CD8-positive, alpha-beta memory T cell (primary cell): ENCODE results near the gene HBA2. TPM values are rescaled to one million over a fixed set of nuclear protein-coding genes. Genes with fewer than 3 reads are reported as not detected.
"Not testable (repeated sequence)": the region's sequence is repeated elsewhere in the genome, so short reads cannot be mapped to it uniquely, and the experiment has no call there.

Experiments
- CTCF ChIA-PET: fragments of 350-600 bp; sonication (Branson Sonifier 250); formaldehyde crosslinking; loops from one replicate; lab custom pipeline; 2021; ENCODE audit warnings: antibody characterized with exemption; lab: Charles Lee
- POLR2A ChIA-PET: fragments of 350-600 bp; sonication (Branson Sonifier 250); formaldehyde crosslinking; loops from one replicate; lab custom pipeline; 2021; ENCODE audit warnings: antibody characterized with exemption; lab: Charles Lee
- DNase-seq, 5 donors: peaks; one replicate each; pipeline versions ENCODE4 v3.0.0 to v3.0.0-alpha.2; 2020 to 2022; ENCODE audit warnings: mixed read lengths in 1 of 5
- H3K27ac ChIP-seq: one replicate; pipeline ENCODE4 v1.7.0; 2013; ENCODE audit warnings: low read depth, mild to moderate bottlenecking, low read length, moderate library complexity
- H3K27me3 ChIP-seq: 2 replicates; pipeline ENCODE4 v1.7.0; 2013; ENCODE audit warnings: low read length, mild to moderate bottlenecking; ENCODE audit not compliant: insufficient read depth, poor library complexity, severe bottlenecking
- H3K36me3 ChIP-seq: 2 replicates; pipeline ENCODE4 v1.7.0; 2013; ENCODE audit warnings: mild to moderate bottlenecking, low read length, moderate library complexity; ENCODE audit not compliant: insufficient read depth
- H3K4me1 ChIP-seq: 2 replicates; pipeline ENCODE4 v1.7.0; 2013; ENCODE audit warnings: mild to moderate bottlenecking, low read length, moderate library complexity; ENCODE audit not compliant: insufficient read depth
- H3K4me3 ChIP-seq: 2 replicates; pipeline ENCODE4 v1.7.0; 2013; ENCODE audit warnings: mild to moderate bottlenecking, low read length
- H3K9me3 ChIP-seq: 2 replicates; pipeline ENCODE4 v1.7.0; 2013; ENCODE audit warnings: mild to moderate bottlenecking, low read length
- H3K27ac Mint-ChIP-seq, 8 donors: one replicate each; pipeline ENCODE4 v1.8.0; 2020 to 2021; ENCODE audit warnings: mixed read lengths in 8 of 8, mild to moderate bottlenecking in 6 of 8, inconsistent platforms in 3 of 8, moderate library complexity in 3 of 8
- H3K27me3 Mint-ChIP-seq, 2 donors: one replicate each; pipeline ENCODE4 v1.8.0; 2020 to 2021; ENCODE audit warnings: mixed read lengths in 2 of 2, mild to moderate bottlenecking in 1 of 2, moderate library complexity in 1 of 2
- H3K36me3 Mint-ChIP-seq, 3 donors: one replicate each; pipeline ENCODE4 v1.8.0; 2020 to 2021; ENCODE audit warnings: mixed read lengths in 3 of 3, inconsistent platforms in 1 of 3, mild to moderate bottlenecking in 1 of 3
- H3K4me1 Mint-ChIP-seq, 3 donors: one replicate each; pipeline ENCODE4 v1.8.0; 2020 to 2021; ENCODE audit warnings: mixed read lengths in 3 of 3, inconsistent platforms in 1 of 3, mild to moderate bottlenecking in 1 of 3
- H3K4me3 Mint-ChIP-seq, 7 donors: one replicate each; pipeline ENCODE4 v1.8.0; 2020 to 2021; ENCODE audit warnings: mixed read lengths in 7 of 7, mild to moderate bottlenecking in 6 of 7, moderate library complexity in 4 of 7, inconsistent platforms in 2 of 7
- H3K9me3 Mint-ChIP-seq, 5 donors: one replicate each; pipeline ENCODE4 v1.8.0; 2020 to 2022; ENCODE audit warnings: mixed read lengths in 5 of 5, mild to moderate bottlenecking in 3 of 5, moderate library complexity in 2 of 5, inconsistent platforms in 1 of 5
- polyA plus RNA-seq: library from polyadenylated mRNA; unstranded; fragments of 300-500 nt; fragmentation: Illumina TruSeq; gene quantifications from one replicate; pipeline ENCODE4 v1.2.3, GENCODE V29; 2021
- total RNA-seq, 2 experiments: library from RNA; stranded (reverse); gene quantifications; one replicate each; pipeline ENCODE4 v1.2.3, GENCODE V29; 2021

The HBA2 gene
- total and polyA plus RNA-seq, 3 experiments from 2014 or later: 5.8 TPM; not detected in 2

DNA sequence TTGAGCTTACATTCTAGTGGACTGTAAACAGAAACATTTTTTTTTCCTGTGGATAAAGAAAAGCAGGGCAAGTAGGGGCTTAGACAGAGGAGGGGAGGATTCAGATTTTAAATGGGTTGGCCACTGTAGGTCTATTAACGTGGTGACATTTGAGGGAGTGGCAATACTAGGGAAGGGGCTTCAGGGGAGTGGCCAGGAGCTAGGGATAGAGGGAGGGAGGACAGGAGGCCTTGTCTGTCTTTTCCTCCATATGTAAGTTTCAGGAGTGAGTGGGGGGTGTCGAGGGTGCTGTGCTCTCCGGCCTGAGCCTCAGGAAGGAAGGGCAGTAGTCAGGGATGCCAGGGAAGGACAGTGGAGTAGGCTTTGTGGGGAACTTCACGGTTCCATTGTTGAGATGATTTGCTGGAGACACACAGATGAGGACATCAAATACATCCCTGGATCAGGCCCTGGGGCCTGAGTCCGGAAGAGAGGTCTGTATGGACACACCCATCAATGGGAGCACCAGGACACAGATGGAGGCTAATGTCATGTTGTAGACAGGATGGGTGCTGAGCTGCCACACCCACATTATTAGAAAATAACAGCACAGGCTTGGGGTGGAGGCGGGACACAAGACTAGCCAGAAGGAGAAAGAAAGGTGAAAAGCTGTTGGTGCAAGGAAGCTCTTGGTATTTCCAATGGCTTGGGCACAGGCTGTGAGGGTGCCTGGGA is 13.4 kb upstream of the HBA2 start:
- Mint-ChIP-seq H3K36me3 (peaks cover 0 to 4% (median 0%) of the 10 kb centered on the region in 3 donors), H3K9me3 (no peaks in the 10 kb centered on the region), H3K4me1 (peaks cover 5 to 8% (median 7%) of the 10 kb centered on the region in 3 donors), H3K27me3 (peaks cover 29 to 44% of the 10 kb centered on the region in 2 donors), H3K27ac (peak overlapping the region in 2 of 8 donors; percentile 27 to 67), H3K4me3 (no peak overlapping the region)
- no peaks in the 10 kb centered on the region for H3K9me3 ChIP-seq
- CTCF ChIA-PET: interaction anchor here (1.2 kb wide), 1 partner anchor 42 kb away, joined by 3 read pairs; no protein-coding TSS in a partner anchor
- no peak overlapping the region for H3K4me3 ChIP-seq
- POLR2A ChIA-PET: interaction anchor here (0.6 kb wide), 1 partner anchor 66 kb away, joined by 5 read pairs; no protein-coding TSS in a partner anchor
- H3K27me3 ChIP-seq: peaks cover 9% of the 10 kb centered on the region
- H3K4me1 ChIP-seq: peaks cover 8% of the 10 kb centered on the region
- H3K27ac ChIP-seq: no peak overlapping the region
- no peak for DNase-seq
- no peaks in the 10 kb centered on the region for H3K36me3 ChIP-seq

GRCh38 chr16:160242-160641 is 12.4 kb upstream of the HBA2 start:
- H3K27me3 ChIP-seq, H3K36me3 ChIP-seq, CTCF ChIA-PET, POLR2A ChIA-PET, H3K4me3 Mint-ChIP-seq, H3K4me1 ChIP-seq, H3K4me1 Mint-ChIP-seq, H3K4me3 ChIP-seq, DNase-seq, H3K27ac Mint-ChIP-seq, H3K27ac ChIP-seq, H3K9me3 Mint-ChIP-seq, H3K36me3 Mint-ChIP-seq, H3K9me3 ChIP-seq: not testable (repeated sequence)
- H3K27me3 Mint-ChIP-seq: peaks cover 23 to 39% of the 10 kb centered on the region in 2 donors

- CTCF ChIA-PET: no interaction called here
- no peak overlapping the region for H3K27ac Mint-ChIP-seq
Observed at GRCh38 chr16:160691-161190, 11.9 kb upstream of the HBA2 start.

DNA sequence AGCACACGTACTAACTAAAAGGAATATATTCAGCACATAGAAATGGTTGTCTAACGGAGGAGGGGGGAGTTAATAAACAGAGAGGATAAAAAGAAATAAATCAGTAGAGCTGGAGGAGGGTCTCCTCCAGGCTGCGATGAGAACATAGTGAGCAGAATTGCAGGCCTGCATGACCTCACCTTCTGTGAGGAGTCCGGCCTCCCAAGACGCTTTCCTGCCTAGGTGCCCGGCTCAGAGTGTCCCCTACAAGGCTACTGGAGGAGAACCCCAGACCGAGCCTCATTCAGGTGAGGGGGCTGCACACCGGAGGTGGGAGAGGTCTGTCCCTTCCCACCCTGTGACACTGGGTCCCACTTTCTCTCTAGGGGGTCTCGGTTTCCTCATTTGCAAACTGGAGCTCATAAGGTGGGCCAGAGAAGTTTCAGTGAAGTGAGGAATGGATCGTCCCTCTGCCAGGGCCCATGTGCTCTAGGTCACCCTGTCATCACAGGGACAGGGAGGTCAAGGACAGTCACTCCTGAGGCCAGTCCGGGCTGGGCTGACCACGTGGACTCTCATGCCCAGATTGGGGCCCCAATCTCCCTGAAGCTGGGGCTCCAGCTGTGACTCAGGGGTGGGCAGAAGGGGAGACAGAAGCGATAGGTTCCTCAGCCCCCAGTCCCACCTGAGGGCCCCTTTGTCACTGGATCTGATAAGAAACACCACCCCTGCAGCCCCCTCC is 10.2 kb upstream of the HBA2 start:
- Mint-ChIP-seq H3K36me3 (no peaks in the 10 kb centered on the region), H3K27me3 (peaks cover 27 to 46% of the 10 kb centered on the region in 2 donors)

More at GRCh38 chr16:160691-161190, 11.9 kb upstream of the HBA2 start:
- Histone ChIP-seq H3K4me1 (peaks cover 8% of the 10 kb centered on the region), H3K27me3 (peaks cover 8% of the 10 kb centered on the region), H3K27ac (no peak overlapping the region), H3K36me3 (no peaks in the 10 kb centered on the region), H3K9me3 (no peaks in the 10 kb centered on the region), H3K4me3 (no peak overlapping the region)
- DNase-seq: no peak
- peaks cover 0 to 9% (median 5%) of the 10 kb centered on the region in 3 donors for H3K4me1 Mint-ChIP-seq
- POLR2A ChIA-PET: no interaction called here
- H3K4me3 Mint-ChIP-seq: no peak overlapping the region
- H3K36me3 Mint-ChIP-seq: no peaks in the 10 kb centered on the region
- peaks cover 23 to 41% of the 10 kb centered on the region in 2 donors for H3K27me3 Mint-ChIP-seq
- H3K9me3 Mint-ChIP-seq: no peaks in the 10 kb centered on the region

DNA sequence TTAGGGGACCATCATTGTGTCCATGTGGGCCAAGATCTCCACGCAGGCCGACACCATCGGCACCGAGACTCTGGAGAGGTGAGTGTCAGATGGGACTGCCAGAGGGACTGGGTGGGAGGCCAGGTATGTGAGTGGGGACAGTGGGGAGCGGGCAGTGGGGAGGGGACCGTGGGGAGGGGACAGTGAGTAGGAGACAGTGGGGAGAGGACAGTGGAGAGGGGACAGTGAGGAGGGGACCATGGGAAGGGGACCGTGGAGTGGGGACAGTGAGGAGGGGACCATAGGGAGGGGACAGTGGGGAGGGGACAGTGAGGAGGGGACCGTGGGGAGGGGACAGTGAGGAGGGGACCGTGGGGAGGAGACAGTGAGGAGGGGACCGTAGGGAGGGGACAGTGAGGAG is 9.5 kb upstream of the HBA2 start:
- H3K36me3 Mint-ChIP-seq, H3K27ac Mint-ChIP-seq, CTCF ChIA-PET, H3K27ac ChIP-seq, H3K4me3 ChIP-seq, H3K4me1 ChIP-seq, POLR2A ChIA-PET, H3K36me3 ChIP-seq, H3K9me3 Mint-ChIP-seq, DNase-seq, H3K4me3 Mint-ChIP-seq, H3K9me3 ChIP-seq: not testable (repeated sequence)
- H3K27me3 ChIP-seq: peaks cover 27% of the 10 kb centered on the region
- Mint-ChIP-seq H3K4me1 (peaks cover 0 to 14% (median 10%) of the 10 kb centered on the region in 3 donors), H3K27me3 (peaks cover 30 to 47% of the 10 kb centered on the region in 2 donors)

More for the DNA sequence above, 10.2 kb upstream of the HBA2 start:
- DNase-seq: no peak
- H3K4me3 Mint-ChIP-seq: no peak overlapping the region
- no peaks in the 10 kb centered on the region for H3K36me3 ChIP-seq
- H3K27me3 ChIP-seq: peaks cover 20% of the 10 kb centered on the region
- no peak overlapping the region for H3K4me3 ChIP-seq
- no peak overlapping the region for H3K27ac ChIP-seq
- H3K27ac Mint-ChIP-seq: peak overlapping the region in 1 of 8 donors; percentile 71
- ChIA-PET POLR2A (no interaction called here), CTCF (no interaction called here)
- peaks cover 0 to 14% (median 10%) of the 10 kb centered on the region in 3 donors for H3K4me1 Mint-ChIP-seq
- peaks cover 10% of the 10 kb centered on the region for H3K4me1 ChIP-seq
- H3K9me3 Mint-ChIP-seq: no peaks in the 10 kb centered on the region
- no peaks in the 10 kb centered on the region for H3K9me3 ChIP-seq

- DNase-seq, H3K9me3 Mint-ChIP-seq, POLR2A ChIA-PET, H3K4me3 ChIP-seq, H3K36me3 ChIP-seq, H3K36me3 Mint-ChIP-seq, H3K27ac ChIP-seq, H3K27ac Mint-ChIP-seq, CTCF ChIA-PET, H3K9me3 ChIP-seq, H3K4me1 ChIP-seq: not testable (repeated sequence)
- peaks cover 35 to 50% of the 10 kb centered on the region in 2 donors for H3K27me3 Mint-ChIP-seq
- H3K4me1 Mint-ChIP-seq: peaks cover 0 to 14% (median 10%) of the 10 kb centered on the region in 3 donors
- peaks cover 30% of the 10 kb centered on the region for H3K27me3 ChIP-seq
- H3K4me3 Mint-ChIP-seq: peak overlapping the region in 1 of 7 donors; percentile 38
Observed at GRCh38 chr16:163696-164095, 9.0 kb upstream of the HBA2 start.

DNA sequence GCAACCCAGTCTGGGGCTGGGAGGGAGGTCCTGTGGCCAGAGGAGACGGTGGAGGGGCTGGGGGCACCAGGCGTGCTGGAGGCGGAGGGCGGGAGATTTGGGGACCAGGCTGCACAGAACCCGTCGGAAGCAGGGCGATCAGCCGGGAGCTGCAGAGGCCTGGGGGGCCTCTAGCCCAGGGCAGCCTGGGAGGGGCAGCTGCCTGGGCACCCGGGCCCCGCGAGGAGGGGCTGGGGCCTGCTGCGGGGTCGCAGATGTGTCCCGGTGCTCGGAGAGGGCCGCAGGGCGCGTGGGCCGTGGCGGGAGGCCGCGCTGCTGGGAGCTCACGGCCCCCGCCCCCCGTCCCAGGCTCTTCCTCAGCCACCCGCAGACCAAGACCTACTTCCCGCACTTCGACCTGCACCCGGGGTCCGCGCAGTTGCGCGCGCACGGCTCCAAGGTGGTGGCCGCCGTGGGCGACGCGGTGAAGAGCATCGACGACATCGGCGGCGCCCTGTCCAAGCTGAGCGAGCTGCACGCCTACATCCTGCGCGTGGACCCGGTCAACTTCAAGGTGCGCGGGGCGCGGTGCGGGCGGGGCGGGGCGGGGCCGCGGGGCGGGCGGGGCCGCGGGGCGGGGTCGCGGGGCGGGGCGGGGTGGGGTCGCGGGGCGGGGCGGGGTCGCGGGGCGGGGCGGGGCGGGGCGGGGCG is 8.4 kb upstream of the HBA2 start:
- H3K4me1 ChIP-seq, H3K9me3 ChIP-seq, H3K4me3 Mint-ChIP-seq, POLR2A ChIA-PET, H3K27ac Mint-ChIP-seq, H3K36me3 Mint-ChIP-seq, CTCF ChIA-PET, H3K27ac ChIP-seq, DNase-seq, H3K9me3 Mint-ChIP-seq, H3K36me3 ChIP-seq, H3K4me3 ChIP-seq: not testable (repeated sequence)
- Mint-ChIP-seq H3K4me1 (peaks cover 0 to 14% (median 10%) of the 10 kb centered on the region in 3 donors), H3K27me3 (peaks cover 35 to 51% of the 10 kb centered on the region in 2 donors)
- peaks cover 30% of the 10 kb centered on the region for H3K27me3 ChIP-seq
